DMS114 treated with DMSO at 0.1 percent for 48 hours (cell line): Measurements from ENCODE around the gene MAST1.
A peak's percentile ranks its signal among the peaks of the same experiment; 100 is the strongest.

Experiments
- DNase-seq: peaks from one replicate; lab custom pipeline; 2025; ENCODE audit not compliant: unreplicated experiment; lab: John Stamatoyannopoulos, UW

MAST1 gene

DNA sequence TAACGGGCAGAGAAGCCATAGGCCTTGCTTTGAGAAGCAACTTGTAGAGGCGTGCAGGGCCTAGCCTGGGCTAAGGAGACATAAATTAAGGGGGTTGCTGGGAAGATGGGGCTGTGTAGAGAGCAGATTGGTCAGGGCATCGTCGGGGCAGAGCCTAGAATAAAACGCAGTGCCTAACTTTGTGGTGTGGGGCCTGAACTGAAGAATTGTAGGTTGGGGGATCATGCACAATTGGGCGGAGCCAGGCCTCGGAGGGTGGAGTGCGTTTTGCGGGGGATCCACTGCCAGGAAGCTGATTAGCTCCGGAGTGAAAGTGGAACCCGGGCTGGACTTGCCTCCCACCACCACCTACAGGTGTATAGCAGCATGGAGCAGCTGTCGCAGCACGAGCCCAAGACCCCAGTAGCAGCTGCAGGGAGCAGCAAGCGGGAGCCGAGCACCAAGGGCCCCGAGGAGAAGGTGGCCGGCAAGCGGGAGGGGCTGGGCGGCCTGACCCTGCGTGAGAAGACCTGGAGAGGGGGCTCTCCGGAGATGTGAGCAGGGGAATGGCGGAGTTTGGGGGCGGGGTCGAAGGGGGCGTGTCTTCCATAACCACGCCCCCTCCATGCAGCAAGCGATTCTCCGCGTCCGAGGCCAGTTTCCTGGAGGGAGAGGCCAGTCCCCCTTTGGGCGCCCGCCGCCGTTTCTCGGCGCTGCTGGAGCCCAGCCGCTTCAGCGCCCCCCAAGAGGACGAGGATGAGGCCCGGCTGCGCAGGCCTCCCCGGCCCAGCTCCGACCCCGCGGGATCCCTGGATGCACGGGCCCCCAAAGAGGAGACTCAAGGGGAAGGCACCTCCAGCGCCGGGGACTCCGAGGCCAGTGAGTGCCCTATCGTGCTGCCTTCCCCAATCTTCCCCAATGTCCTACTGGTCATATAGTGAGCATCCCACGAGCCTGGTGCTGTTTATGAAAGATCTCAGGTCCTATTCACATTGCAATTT, 29.1 kb downstream of the MAST1 start:
- DNase-seq = peak; percentile 42

DNA sequence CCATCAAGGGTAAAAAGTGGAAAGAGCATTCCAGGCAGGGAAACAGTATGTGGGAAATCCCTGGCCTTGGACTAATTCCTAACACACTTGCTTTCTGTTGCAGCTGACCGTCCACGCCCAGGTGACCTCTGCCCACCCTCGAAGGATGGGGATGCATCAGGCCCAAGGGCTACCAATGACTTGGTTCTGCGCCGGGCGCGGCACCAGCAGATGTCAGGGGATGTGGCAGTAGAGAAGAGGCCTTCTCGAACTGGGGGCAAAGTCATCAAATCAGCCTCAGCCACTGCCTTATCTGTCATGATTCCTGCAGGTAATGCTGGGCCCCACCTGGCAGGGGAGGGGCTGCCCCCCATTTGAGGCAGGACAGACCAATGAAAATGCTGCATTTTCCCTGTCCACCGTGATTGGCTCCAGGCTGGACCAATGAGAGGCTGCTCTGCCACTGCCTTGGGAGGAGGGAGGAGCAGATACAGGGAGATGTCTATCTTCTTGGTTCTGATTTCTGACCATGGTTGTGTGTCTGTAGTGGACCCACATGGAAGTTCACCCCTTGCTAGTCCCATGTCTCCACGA, 30.3 kb downstream of the MAST1 start:
- DNase-seq = no peak

DNA sequence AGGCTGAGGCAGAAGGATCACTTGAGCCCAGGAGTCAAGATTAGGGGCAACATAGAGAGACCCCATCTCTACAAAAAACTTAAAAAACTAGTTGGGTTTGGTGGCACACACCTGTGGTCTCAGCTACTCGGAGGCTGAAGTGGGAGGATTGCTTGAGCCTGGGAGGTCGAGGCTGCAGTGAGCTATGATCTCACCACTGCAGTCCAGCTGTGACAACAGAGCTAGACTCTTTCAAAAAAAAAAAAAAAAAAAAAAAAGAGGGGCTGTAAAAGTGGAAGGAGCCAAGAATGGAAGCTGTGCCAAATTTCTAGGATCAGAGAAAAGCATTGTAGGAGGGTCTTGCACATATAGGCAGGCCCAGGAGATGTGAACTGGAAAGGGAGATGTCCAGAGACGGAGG, 33.4 kb downstream of the MAST1 start:
- DNase-seq = no peak

DNA sequence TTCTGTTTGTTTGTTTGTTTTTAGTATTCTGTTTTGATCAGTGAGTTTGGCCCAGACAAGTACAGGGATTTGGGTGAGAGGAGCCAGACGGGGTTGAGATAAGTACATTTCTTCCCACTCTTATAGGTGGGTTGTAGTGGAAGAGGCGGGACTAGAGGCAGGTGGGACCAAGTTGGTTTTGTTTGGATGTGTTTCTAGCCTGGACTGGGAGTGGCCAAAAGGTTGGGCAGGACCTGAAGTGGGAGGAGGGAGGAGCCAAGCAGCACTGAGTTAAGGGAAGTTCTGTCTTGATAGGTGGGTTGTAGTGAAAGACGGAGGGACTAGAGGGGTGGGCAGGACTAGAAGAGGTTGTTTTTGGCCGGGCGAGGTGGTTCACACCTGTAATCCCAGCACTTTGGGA, 33.9 kb downstream of the MAST1 start:
- no peak for DNase-seq

DNA sequence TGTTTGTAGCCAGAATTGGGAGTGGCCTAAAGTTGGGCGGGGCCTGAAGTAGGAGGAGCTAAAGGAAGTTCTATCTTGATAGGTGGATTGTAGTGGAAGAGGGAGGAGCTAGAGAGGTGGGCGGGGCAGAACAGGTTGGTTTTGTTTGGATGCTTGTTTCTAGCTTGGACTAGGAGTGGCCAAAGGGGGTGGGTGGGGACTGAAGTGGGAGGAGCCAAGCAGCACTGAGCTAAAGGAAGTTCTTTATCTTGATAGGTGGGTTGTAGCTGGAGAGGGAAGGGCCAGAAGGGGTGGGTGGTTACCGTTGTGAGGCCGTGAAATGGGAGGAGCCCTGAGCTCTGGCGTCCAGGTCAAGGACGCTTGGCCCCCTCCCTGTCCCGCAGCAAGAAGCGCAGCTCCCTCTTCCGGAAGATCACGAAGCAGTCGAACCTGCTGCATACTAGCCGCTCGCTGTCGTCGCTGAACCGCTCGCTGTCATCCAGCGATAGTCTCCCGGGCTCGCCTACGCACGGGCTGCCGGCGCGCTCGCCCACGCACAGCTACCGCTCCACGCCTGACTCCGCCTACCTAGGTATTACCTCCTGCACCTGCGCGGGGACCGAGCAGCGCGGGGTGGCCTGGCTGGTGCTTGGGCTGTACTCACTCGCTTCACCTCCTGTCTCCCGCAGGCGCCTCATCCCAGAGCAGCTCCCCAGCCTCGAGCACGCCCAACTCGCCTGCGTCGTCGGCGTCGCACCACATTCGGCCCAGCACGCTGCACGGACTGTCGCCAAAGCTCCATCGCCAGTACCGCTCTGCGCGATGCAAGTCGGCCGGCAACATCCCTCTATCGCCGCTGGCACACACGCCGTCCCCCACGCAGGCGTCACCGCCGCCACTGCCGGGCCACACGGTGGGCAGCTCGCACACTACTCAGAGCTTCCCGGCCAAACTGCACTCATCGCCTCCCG, 34.9 kb downstream of the MAST1 start:
- DNase-seq = no peak

DNA sequence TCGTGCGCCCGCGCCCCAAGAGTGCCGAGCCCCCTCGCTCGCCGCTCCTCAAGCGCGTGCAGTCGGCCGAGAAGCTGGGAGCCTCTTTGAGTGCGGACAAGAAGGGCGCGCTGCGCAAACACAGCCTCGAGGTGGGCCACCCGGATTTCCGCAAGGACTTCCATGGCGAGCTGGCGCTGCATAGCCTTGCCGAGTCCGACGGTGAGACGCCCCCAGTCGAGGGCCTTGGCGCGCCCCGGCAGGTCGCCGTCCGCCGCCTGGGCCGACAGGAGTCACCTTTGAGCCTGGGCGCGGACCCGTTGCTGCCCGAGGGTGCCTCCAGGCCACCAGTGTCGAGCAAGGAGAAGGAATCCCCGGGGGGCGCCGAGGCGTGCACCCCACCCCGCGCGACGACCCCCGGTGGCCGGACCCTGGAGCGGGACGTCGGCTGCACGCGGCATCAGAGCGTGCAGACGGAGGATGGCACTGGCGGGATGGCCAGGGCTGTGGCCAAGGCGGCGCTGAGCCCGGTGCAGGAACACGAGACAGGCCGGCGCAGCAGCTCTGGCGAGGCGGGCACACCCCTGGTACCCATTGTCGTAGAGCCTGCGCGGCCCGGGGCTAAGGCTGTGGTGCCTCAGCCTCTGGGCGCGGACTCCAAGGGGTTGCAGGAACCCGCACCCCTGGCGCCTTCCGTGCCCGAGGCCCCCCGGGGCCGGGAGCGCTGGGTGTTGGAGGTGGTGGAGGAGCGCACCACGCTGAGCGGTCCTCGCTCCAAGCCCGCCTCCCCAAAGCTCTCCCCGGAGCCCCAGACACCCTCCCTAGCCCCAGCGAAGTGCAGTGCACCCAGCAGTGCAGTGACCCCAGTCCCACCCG, 35.8 kb downstream of the MAST1 start:
- DNase-seq = no peak

DNA sequence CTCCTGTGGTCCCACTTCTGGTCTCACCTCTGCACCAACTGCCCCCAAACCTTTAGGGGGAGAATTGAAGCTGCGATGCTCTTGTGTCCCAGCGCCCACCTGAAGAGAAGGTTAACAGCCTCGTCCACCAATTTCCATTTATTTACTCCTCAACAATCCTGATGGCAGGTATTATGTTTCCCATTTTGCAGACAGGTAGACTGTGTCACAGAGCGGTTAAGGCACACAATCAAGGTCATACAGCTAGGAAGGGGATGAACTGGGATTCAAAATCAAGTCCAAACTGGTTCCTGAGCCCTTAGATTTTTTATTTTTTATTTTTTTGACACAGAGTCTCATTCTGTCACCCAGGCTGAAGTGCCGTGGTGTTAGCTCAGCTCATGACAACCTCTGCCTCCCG, 36.8 kb downstream of the MAST1 start:
- no peak for DNase-seq

DNA sequence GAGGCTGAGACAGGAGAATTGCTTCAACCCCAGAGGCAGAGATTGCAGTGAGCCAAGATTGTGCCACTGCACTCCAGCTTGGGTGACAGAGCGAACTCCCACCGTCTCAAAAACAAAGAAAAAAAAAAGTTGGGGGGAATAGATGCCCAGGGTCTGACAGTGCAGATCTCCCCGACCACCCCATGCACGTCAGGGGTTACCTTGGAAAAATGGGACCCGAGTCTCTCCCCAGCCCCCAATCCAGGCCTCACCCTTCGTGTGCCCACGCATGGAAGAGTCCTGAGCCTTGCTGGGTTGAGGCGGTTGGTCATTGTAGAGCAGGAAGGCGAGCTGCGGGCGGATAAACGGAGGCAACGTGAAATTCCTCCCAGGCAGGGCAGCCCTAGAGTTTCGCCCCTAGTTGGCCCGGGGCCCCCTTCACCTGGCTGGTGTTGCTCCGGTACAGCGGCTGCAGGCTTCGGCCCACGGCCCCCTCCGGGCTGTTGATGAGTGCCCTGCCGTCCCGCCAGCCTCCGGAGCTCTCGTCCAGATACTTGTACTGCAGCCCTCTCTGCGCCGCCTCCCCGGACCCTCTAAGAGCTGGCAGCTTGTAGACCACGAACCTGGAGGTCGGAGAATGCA, 42.3 kb downstream of the MAST1 start:
- DNase-seq = no peak

DNA sequence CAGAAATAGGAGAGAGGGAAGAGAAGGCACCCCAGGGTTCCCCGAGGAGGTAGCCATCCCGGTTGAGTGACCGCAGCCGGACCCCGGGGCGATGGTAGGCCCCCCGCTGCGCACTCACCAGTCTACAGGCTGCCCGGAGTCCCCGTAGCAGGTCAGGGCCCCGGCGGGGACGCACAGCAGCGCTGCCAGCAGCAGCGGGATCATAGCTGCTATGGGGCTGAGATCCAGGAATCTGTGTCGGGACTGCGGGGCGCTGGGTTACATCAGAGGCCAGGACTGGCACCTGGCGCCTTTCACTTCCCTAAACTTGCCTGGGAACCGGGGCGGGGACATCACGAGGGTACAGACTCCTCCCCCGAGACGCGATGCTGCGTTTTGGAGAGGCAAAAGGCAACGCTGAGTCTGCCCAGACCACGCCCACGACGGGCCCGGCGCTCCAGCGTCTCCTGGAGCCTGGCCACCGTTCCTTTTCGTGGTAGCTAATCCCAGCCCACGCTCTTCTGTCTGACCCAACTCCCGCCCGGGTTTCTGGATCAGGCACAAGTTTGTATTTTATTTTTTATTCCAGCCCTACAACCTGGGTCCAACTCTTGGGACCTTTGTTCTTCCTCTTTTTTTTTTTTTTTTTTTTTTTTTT, 43.0 kb downstream of the MAST1 start, which contains the start of gene DNASE2:
Gene DNASE2, minus strand, starts transcription at position 278 of the 637 bp plus-strand sequence. Its CDS starts 74 bp downstream, at position 204.
- peak; percentile 82 for DNase-seq

DNA sequence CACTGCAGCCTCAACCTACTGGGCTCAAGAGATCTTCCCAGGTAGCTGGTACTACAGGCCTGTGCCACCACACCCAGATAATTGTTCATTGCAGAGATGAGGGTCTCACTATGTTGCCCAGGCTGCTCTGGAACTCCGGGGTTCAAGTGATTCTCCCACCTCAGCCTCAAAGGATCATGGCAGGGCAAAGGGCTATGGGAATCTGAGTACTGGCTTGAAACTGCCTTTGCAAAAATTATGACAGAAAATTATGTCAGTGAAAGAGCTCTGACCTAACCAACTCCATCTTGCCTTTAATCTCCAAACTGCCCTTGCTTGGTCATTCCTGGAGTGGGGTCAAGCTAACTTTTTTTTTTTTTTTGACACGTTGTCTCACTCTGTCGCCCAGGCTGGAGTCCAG, 44.3 kb downstream of the MAST1 start:
- no peak for DNase-seq

DNA sequence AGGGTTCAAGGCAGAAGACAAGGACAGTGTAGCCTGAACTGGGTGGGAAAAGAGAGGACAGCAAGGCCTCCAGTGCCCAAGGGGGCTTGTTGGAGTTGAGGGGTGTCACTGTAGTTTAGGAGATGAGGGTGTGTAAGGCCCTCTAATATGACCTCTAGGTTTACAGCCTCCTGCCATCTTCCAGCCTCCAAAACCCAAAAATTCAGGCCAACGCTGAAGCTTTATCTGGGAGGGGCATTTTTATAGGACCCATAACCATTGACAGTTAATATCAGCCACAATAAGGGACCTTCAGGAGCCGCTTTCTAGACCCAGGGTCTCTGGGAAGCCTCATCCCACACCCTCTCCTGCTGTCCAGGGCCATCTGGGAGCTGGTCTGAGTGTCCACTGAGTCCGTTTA, 45.9 kb downstream of the MAST1 start:
- DNase-seq = no peak

DNA sequence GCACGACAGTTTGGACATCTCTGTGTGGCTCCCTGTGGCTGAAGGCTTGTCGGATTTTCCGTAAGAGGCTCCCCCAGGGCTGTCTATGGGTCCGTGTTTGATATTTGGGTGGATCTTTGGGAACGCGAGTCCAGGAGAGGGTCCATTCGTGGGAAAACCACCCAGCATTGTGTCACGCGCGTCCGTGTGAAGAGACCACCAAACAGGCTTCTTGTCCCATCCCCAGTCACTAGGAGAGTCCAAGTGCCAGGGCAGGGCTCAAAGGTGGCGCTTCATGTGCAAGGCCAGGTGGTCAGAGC, 46.3 kb downstream of the MAST1 start:
- DNase-seq = no peak

DNA sequence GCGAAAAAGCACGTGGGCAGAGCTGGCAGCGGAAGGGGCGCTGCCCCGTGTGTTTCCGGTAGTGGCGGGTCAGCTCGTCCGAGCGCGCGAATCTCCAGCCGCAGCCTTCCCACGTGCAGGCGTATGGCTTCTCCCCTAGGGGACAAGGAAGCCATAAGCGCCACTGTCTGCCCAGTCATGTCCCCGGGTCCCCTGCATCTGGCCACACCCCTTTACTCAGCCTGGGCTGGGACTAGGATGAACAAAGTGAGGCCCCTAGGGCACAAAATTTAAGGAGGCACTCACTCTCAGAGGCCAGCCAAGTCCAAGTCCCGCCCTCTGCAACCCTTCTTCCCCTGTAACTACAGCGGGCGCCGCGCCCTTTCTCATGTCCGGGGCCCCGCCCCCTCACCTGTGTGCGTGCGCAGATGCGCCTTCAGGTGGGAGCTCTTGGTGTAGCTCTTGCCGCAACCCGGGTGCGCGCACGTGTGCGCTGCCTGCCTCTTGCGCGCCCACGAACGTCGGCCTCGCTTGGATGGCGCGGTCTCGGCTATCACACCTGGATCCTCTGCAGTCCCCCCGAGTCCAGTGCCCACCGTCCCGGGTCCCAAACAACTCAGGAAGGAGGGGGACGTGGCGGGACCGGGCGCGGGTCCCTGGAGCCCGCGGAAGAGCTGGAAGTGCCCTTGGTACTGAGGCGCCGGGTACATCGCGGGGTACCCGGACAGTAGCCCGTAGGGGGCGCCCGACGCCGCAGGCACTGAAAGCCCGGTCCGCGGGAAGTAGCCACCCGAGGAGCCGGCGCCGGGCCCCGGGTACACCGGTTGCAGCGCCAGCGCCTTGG, 46.8 kb downstream of the MAST1 start:
- no peak for DNase-seq

DNA sequence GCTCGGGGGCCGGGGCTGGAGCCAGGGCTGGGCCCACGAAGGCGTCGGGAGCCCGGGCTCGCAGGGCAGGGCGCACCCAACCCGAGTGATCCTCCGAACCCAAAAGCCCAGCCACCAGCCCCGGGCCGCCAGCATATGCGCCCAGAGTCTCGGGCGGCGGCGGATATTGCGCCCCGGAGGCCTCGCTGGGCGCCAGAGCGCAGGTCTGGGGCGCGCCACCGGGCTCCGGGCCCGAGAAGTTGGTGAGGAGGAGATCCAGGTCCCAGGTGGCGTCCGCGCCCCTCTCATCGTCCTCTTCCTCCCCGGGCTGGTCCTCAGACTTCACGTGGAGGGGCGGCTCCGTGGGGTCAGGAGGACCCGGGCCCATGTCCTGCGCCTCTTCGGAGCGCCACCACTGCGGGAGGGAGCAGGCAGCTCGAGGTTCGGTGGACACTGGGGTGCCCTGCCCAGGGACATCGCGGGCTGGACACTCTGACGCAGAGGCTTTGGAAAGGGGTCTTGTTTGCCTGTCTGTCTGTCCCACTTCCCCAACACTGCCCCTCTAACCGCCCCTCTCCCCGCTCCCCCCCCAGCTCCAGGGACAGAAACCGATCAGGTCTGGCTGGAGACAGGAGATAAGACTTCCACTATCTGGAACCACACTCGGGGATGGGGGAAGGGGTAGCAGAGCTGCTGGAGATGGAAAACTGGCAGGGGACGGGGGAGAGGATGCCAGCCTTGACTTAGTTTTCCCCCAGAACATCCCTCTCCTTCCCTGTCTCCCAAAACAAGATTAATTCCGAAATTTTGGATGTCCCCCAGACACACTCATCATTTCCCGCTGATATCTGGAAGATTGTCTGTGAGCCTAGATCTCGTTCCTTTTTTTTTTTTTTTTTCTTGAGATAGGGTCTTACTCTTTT, 47.7 kb downstream of the MAST1 start:
- DNase-seq = no peak

DNA sequence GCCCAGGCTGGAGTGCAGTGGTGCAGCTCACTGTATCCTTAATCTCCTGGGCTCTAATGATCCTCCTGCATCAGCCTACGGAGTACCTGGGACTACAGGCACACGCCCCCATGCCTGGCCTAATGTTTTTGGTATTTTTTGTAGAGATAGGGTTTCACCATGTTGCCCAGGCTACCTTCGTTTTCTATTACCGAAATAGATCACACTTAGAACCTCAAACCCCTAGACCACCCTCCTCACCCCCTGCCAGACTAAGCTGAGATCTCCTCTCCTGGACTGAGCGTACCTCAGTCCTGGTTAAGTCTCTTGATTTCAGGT, 48.3 kb downstream of the MAST1 start:
- no peak for DNase-seq

DNA sequence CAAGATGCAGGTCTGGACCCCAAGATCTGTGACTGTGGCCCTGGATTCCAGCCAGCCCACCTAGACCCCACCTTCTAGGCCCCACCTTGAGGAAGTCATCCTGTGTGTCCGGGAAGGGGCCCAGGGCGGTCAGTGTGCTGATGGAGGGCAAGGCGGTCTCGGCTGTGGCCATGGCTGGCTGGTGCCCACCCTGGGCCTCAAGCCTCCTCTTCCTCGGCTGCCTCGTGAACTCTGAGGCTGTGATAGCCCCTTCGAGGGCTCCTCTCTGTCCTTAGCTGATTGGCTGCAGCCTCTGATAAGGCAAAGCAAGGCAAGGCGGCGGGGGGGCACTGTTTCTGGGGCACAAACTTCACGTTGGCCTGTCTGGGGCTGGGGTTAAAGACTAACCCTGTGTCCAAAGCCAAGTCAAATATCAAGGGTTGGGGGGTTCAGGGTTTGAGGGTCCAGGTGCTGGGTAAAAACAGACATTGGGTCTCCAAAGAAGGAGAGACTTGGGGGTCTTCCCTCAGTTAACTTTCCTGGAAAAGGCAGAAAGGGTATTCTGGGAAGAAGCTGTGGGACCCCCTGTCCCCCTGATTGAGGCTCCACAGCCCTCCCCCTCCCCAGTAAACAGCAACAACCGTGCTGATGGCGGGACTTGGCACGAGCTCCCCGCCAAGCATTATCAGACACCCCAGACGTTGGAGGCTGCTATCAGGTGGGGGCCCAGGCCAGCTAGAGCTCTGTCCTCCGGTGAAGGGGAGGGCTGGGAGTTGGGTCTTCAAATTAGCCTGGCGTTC, 48.8 kb downstream of the MAST1 start, which contains the start of gene KLF1:
Gene KLF1, minus strand, starts transcription at position 233 of the 779 bp plus-strand sequence. Its CDS starts 61 bp downstream, at position 172.
- no peak for DNase-seq

DNA sequence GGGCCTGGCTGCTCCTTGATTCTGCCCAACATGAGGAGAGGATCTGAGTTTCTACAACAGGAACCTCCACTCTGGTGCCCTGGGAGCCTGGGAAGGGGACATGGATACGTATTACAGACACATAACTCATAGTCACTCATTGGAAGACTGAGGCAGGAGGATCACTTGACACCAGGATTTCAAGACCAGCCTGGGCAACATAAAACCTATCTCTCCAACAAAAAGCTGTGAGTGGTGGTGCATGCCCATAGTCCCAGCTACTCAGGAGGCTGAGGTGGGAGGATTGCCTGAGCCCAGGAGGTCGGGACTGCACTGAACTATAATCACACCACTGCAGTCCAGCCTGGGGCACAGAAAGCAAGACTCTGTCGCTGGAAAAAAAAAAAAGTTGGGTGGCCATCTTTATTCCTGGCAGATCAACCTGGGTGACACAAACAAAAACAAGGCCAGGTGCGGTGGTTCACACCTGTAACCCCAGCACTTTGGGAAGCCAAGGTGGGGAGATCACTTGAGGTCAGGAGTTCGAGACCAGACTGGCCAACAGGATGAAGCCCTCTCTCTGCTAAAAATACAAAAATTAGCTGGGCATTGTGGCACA, 49.8 kb downstream of the MAST1 start:
- no peak for DNase-seq
